ENCODE measurements around the gene FUT1. TPM values are rescaled to one million over a fixed set of nuclear protein-coding genes. Genes with fewer than 3 reads are reported as not detected.

FUT1 gene
- total RNA-seq = 0.22 TPM in 1 of 2 replicates, not detected in the other

DNA sequence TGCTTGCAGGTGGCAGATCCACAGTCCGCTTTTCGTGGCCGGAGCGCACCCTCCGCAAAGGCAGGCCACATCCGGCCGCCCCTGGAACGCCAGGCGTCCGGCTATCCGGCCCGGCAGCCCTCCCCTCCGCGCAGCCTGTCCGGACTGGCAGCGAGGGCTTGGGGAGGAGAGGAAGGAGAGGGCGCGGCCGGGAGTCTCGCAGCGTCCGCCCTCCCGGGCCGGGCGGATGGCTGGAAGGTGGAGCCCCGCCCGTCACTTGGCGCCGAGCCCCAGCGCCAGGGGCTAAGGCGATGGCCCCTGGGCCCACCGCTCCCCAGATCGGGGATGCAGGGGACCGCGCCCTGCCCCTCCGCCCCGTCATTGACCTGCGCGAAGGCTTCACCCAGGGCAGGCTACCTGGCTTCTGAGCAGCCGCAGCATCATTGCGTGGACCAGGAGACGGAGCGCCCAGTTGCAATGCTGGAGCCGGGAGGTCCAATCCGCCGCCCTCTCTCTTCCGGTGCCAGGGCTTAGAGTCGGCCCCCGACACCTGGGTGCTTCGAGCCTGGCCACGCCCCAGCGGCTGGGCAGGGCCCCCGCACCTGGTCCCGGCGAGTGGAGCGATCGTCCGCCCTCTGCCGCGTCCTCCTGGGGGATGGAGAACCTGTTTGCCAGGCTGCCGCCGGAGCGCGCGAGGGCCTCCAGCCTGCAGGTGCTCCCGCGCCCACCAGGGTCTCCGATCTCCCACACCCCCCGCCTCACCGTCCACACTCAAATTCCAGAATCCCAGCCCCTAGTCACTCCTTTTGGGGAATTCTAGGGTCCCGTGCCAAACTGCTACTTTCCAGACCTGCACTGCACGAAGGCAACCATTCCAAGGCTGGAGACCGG, at the start of gene FUT1:
TSS of gene FUT1 (minus strand) at position 146 of the 870 bp plus-strand sequence. CDS start 1,360 bp downstream, outside the sequence.

DNA sequence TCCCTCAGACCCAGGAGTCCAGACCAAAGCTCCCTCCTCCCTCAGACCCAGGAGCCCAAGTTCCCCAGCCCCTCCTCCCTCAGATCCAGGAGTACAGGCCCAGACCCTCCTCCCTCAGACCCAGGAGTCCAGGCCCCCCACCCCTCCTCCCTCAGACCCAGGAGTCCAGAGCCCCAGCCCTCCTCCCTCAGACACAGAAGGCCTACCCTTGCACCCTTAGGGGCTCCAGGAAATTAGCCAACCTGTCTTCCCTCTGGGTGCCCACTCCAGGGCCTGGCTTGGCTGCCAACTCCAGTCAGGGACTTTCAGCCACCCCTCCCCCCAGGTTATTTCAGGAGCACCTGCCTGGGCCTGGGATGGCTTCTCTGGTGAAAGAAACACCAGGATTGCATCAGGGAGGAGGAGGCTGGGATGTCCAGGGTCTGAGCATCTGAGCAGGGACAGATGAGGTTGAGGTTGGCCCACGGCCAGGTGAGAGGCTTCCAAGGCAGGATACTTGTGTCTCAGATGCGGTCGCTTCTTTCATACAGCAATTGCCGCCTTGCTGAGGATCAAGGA, 2.7 kb upstream of the FUT1 start, which contains the start of gene FGF21:
TSS of gene FGF21 (plus strand) at position 441 of the 558 bp plus-strand sequence. CDS start 713 bp downstream, outside the sequence.

DNA sequence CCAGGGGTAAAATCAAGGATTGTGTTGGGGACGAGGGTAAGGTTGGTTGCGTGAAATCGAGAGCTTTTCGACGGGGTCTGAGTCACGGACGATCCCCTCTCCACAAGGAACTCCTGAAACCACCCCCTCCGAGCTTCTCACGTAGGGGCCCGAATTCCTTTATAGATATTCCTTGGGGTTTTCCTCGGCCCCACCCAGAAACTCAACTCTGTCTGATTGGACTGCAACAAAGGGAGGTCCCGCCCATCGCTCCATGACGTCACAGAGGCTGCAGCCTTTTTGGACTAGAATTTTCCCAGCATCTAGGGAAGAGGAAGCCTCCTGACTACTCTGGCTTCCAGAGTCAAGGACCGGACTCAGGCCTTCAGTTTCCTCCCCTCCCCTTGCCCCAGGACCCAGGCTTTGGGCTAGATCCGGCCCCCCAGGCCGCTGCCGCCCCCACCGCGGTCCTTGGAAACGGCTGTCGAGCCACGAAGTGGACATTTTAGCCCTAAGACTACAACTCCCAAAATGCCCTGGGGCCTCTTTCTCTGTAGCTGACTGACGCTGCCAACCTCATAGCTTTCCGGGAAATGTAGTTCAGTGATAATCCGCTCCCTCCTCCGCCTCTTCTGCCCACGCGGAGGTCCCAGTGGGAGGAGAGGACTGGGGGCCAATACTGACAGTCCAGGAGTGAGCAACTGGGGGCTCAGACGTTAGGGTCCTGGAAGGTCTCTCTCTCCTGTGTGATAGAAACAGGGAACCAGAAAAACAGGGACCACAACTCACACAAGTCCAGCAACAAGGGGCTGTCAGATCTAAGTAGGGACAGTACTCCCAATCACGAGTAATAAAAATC, 5.5 kb downstream of the FUT1 start, which contains the start of gene IZUMO1:
TSS of gene IZUMO1 (minus strand) at position 172 of the 838 bp plus-strand sequence. CDS start 1,050 bp downstream, outside the sequence.

DNA sequence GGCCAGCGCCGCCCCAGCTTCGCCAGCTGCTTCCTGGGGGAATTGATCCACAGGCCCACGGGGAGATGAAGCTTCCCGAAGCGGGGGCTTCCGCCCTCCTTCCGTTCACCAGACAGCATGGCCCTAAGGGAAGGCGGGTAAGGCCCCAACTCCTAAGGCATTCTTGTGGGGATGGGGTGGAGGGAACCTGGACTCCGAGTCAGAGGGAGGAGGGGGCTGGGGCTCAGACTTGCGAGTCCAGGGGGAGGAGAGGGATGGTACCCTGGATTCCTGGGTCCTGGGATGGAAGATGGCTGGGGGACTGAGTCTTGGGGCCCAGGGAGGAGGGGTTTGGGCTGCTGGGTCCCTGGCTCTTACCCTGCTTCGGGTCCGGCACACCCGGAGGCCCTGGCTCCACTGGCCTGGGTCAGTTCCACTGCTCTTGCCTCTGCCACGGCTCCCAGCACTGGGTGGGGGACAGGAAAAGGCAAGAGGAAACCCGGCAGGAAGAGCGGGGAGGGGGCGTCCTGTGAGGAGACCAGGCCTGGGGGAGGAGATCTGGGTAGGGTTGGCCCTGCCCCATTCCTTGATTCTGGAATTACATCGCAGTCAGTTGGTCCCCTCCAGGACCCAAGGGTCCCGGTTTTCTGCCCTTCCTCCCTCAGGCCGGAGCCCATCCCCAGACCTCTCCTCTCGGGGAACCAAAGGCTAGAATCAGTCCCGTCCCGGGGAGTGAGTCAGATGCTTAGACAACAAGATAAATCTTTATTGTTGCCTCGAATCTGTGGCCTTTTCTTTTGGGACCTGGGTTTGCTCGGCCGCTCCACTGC, 12.1 kb downstream of the FUT1 start, which contains the start of gene RASIP1:
TSS of gene RASIP1 (minus strand) at position 447 of the 809 bp plus-strand sequence. CDS start at position 119, 328 bp downstream.

DNA sequence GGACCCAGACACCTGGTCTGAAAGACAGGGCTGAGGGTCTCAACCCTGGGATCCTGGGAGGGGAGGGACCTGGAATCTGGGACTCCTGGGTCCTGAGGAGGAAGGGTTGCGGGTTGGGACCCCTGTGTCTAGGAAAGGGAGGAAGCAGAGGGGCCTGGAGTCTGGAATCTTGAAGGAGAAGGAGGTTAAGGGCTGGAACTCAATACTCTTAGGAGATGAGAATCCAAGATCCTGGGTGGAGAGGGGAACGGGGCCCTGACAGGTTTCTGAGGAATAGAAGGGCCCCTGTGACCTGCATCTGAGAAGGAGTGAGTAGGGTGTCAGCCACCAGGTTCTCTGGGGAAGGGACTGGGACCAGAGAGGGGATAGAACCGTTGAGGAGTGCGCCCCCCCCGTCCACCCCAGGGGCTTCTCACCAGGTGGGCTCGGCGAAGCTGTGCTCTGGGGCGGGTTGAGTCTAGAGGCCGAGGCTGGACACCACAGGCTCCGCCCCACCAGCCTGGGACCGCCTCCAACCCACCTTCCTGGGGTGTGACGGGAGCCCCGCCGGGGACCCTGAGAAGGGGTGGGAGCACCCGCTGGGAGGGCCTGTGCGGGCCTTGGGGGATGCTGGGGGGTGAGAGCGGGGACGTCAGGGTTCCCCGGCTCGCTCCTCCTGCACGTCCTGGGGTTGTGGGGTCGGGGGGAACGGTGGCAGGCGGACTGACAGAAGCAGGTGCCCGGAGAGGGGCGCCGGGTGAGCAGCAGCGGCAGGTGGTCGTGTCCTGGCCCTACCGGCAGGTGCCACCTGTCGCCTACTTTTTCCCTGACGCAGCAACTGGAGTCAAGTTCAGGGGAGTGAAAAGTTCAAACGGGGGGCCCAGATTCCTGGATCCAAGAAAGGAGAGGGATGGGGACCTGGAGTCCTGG, 32.9 kb downstream of the FUT1 start, which contains the start of gene MAMSTR:
TSS of gene MAMSTR (minus strand) at position 463 of the 909 bp plus-strand sequence. CDS start 694 bp downstream, outside the sequence.

Small RNAs within 50 kb of the gene (small RNA-seq; reads per million reads assigned to genes)
- not detected for gene RNU6-317P

Other genes starting within 250 kb of the FUT1 start
- under 0.01 and 0.11 TPM in 2 replicates for gene LMTK3, start 240.8 kb downstream of the FUT1 start, total RNA-seq
- gene SULT2B1, start 200.5 kb downstream of the FUT1 start, total RNA-seq = not detected in 2 replicates
- gene SPACA4, start 145.9 kb downstream of the FUT1 start, total RNA-seq = not detected in 2 replicates
- 0.65 TPM in 1 of 2 replicates, not detected in the other for gene FAM83E, start 137.6 kb downstream of the FUT1 start, total RNA-seq
- gene RPL18, start 133.5 kb downstream of the FUT1 start, total RNA-seq = 1,190 and 1,683 TPM in 2 replicates
- gene SPHK2, start 133.1 kb downstream of the FUT1 start, total RNA-seq = 8.4 and 8.9 TPM in 2 replicates
- gene DBP, start 115.3 kb downstream of the FUT1 start, total RNA-seq = 4.5 and 5.0 TPM in 2 replicates
- gene CA11, start 106.5 kb downstream of the FUT1 start, total RNA-seq = 0.78 and 1.4 TPM in 2 replicates
- gene NTN5, start 79.6 kb downstream of the FUT1 start, total RNA-seq = 0.22 TPM in 1 of 2 replicates, not detected in the other
- not detected in 2 replicates for gene FUT2, start 56.7 kb downstream of the FUT1 start, total RNA-seq
- 1.7 and 2.9 TPM in 2 replicates for gene MAMSTR, start 32.9 kb downstream of the FUT1 start, total RNA-seq
- 0.91 and 1.3 TPM in 2 replicates for gene RASIP1, start 12.0 kb downstream of the FUT1 start, total RNA-seq
- gene IZUMO1, start 5.7 kb downstream of the FUT1 start, total RNA-seq = not detected in 2 replicates
- gene FGF21, start 2.9 kb upstream of the FUT1 start, total RNA-seq = not detected in 2 replicates
- 21.4 and 28.0 TPM in 2 replicates for gene BCAT2, start 58.4 kb upstream of the FUT1 start, total RNA-seq
- gene HSD17B14, start 83.8 kb upstream of the FUT1 start, total RNA-seq = 2.2 and 6.8 TPM in 2 replicates
- 23.1 and 31.3 TPM in 2 replicates for gene PLEKHA4, start 116.0 kb upstream of the FUT1 start, total RNA-seq
- gene PPP1R15A, start 119.8 kb upstream of the FUT1 start, total RNA-seq = 59.2 and 70.2 TPM in 2 replicates
- gene TULP2, start 146.1 kb upstream of the FUT1 start, total RNA-seq = 0.11 TPM in 1 of 2 replicates, not detected in the other
- 258 and 269 TPM in 2 replicates for gene NUCB1, start 147.7 kb upstream of the FUT1 start, total RNA-seq
- 0.13 and 0.32 TPM in 2 replicates for gene DHDH, start 181.1 kb upstream of the FUT1 start, total RNA-seq
- gene BAX, start 202.2 kb upstream of the FUT1 start, total RNA-seq = 34.5 and 37.1 TPM in 2 replicates
- gene FTL, start 212.7 kb upstream of the FUT1 start, total RNA-seq = 3,310 and 5,078 TPM in 2 replicates
- gene GYS1, start 240.7 kb upstream of the FUT1 start, total RNA-seq = 37.5 and 61.8 TPM in 2 replicates
- gene RUVBL2, start 241.2 kb upstream of the FUT1 start, total RNA-seq = 121 and 122 TPM in 2 replicates

All from articular chondrocyte of knee joint (primary cell).